ENCODE data around the gene CACNA1B.
"Not testable (repeated sequence)": the region's sequence is repeated elsewhere in the genome, so short reads cannot be mapped to it uniquely, and the experiment has no call there.

CACNA1B gene

GRCh38 chr9:137866226-137867141 lies 11.1 kb upstream of the CACNA1B start:
- no peak for DNase-seq

- DNase-seq, result no peak
Observed at GRCh38 chr9:137870432-137870831, 7.2 kb upstream of the CACNA1B start.

GRCh38 chr9:137872296-137872695 lies 5.3 kb upstream of the CACNA1B start:
- no peak for DNase-seq

GRCh38 chr9:137873408-137873807 lies 4.2 kb upstream of the CACNA1B start:
- DNase-seq, result no peak

GRCh38 chr9:137873858-137874362 lies 3.7 kb upstream of the CACNA1B start:
- DNase-seq, result no peak

GRCh38 chr9:137875354-137875753 lies 2.2 kb upstream of the CACNA1B start:
- DNase-seq, result no peak

- no peak for DNase-seq
Observed at GRCh38 chr9:137875846-137876245, 1.7 kb upstream of the CACNA1B start.

- DNase-seq, result no peak
Observed at GRCh38 chr9:137876269-137876668, 1.3 kb upstream of the CACNA1B start.

GRCh38 chr9:137876781-137877386 lies 698 bp upstream of the CACNA1B start:
- DNase-seq, result peak; percentile 56

GRCh38 chr9:137878146-137878941 lies 762 bp downstream of the CACNA1B start:
- DNase-seq, result peak; percentile 72

- DNase-seq, result no peak
Observed at GRCh38 chr9:137879052-137879451, 1.5 kb downstream of the CACNA1B start.

GRCh38 chr9:137879566-137880150 lies 2.1 kb downstream of the CACNA1B start:
- DNase-seq, result no peak

- no peak for DNase-seq
Observed at GRCh38 chr9:137880160-137880975, 2.8 kb downstream of the CACNA1B start.

- no peak for DNase-seq
Observed at GRCh38 chr9:137880976-137881530, 3.5 kb downstream of the CACNA1B start.

- DNase-seq, result no peak
Observed at GRCh38 chr9:137881591-137882505, 4.3 kb downstream of the CACNA1B start.

GRCh38 chr9:137882506-137882821 lies 4.9 kb downstream of the CACNA1B start:
- DNase-seq, result no peak

GRCh38 chr9:137883977-137884376 lies 6.4 kb downstream of the CACNA1B start:
- not testable (repeated sequence) for DNase-seq

GRCh38 chr9:137884547-137884946 lies 7.0 kb downstream of the CACNA1B start:
- not testable (repeated sequence) for DNase-seq

- DNase-seq, result not testable (repeated sequence)
Observed at GRCh38 chr9:137885121-137885520, 7.5 kb downstream of the CACNA1B start.

- DNase-seq, result not testable (repeated sequence)
Observed at GRCh38 chr9:137888621-137889020, 11.0 kb downstream of the CACNA1B start.

GRCh38 chr9:137889966-137890365 lies 12.4 kb downstream of the CACNA1B start:
- not testable (repeated sequence) for DNase-seq

All from DMS53 (cell line).